Loucy (cell line): ENCODE data around the gene GCSAML.

Source experiments
- CTCF ChIP-seq: fragments of 200-600 bp; sonication (generic); conservative IDR thresholded peaks from 2 replicates; pipeline ENCODE4 v1.5.1; 2014; ENCODE audit warnings: mild to moderate bottlenecking, antibody characterized with exemption, low read length
- EZH2phosphoT487 ChIP-seq: fragments of 200-600 bp; IDR thresholded peaks from 2 replicates; pipeline ENCODE4 v1.6.1; 2018; ENCODE audit warnings: antibody characterized with exemption, mild to moderate bottlenecking, moderate library complexity, borderline replicate concordance

GRCh38 chr1:247578946-247579460 is 30.1 kb downstream of the GCSAML start:
- TF ChIP-seq CTCF, result no peak
- TF ChIP-seq EZH2phosphoT487, result no peak
